GM23338 (cell line): ENCODE data around the gene LMO1.

Source experiments
- CREB1 ChIP-seq: fragments of 250-450 bp; sonication (Bioruptor Pico); IDR thresholded peaks from 2 replicates; pipeline ENCODE4 v1.5.0; 2020; ENCODE audit warnings: low read depth, mild to moderate bottlenecking, moderate library complexity
- EZH2 ChIP-seq: fragments of 200-600 bp; sonication (generic); IDR thresholded peaks from one replicate; pipeline ENCODE4 v1.8.0; 2017; ENCODE audit warnings: antibody characterized with exemption, mild to moderate bottlenecking, low read depth; ENCODE audit not compliant: unreplicated experiment
- EZH2phosphoT487 ChIP-seq: fragments of 200-600 bp; sonication (generic); IDR thresholded peaks from one replicate; pipeline ENCODE4 v1.8.1; 2018; ENCODE audit warnings: antibody characterized with exemption; ENCODE audit not compliant: unreplicated experiment
- JUNB ChIP-seq: IDR thresholded peaks from one replicate; pipeline ENCODE4 v1.6.1; 2016; ENCODE audit warnings: antibody characterized with exemption; ENCODE audit not compliant: unreplicated experiment
- NANOG ChIP-seq: IDR thresholded peaks from 2 replicates; pipeline ENCODE4 v1.6.1; 2016; ENCODE audit warnings: antibody characterized with exemption, borderline replicate concordance
- POLR2AphosphoS5 ChIP-seq: IDR thresholded peaks from 2 replicates; pipeline ENCODE4 v1.6.1; 2016; ENCODE audit warnings: antibody characterized with exemption, low read depth
- REST ChIP-seq: IDR thresholded peaks from one replicate; pipeline ENCODE4 v1.6.1; 2018; ENCODE audit warnings: antibody characterized with exemption; ENCODE audit not compliant: unreplicated experiment
- STAT1 ChIP-seq: IDR thresholded peaks from one replicate; pipeline ENCODE4 v1.6.1; 2016; ENCODE audit warnings: antibody characterized with exemption; ENCODE audit not compliant: unreplicated experiment
- ZNF114 ChIP-seq: fragments of 250-450 bp; sonication (Bioruptor Pico); IDR thresholded peaks from 2 replicates; pipeline ENCODE4 v1.5.0; 2020; ENCODE audit warnings: mild to moderate bottlenecking, moderate library complexity
- ZNF331 ChIP-seq: fragments of 250-450 bp; sonication (Bioruptor Pico); IDR thresholded peaks from 2 replicates; pipeline ENCODE4 v1.5.0; 2020; ENCODE audit warnings: low read depth, mild to moderate bottlenecking, moderate library complexity
- TF ChIP-seq, protein P1 (sequence below), 2 experiments: fragments of 200-600 bp in 1 of 2; sonication (generic) in 1 of 2; conservative IDR thresholded peaks; 2 replicates each; pipeline versions ENCODE4 v1.5.1 to v1.6.1; 2016 to 2017; ENCODE audit warnings: antibody characterized with exemption in 2 of 2, low read depth in 2 of 2, mild to moderate bottlenecking in 2 of 2, moderate library complexity in 1 of 2
- TF ChIP-seq, protein P2 (sequence below): IDR thresholded peaks from 2 replicates; pipeline ENCODE4 v1.6.1; 2016; ENCODE audit warnings: antibody characterized with exemption
- TF ChIP-seq, protein P3 (sequence below): fragments of 250-450 bp; sonication (Bioruptor Pico); IDR thresholded peaks from 2 replicates; pipeline ENCODE4 v1.5.0; 2020; ENCODE audit warnings: mild to moderate bottlenecking, moderate library complexity

GRCh38 chr11:8249482-8249881 lies 14.2 kb downstream of the LMO1 start:
- TF ChIP-seq, protein P1, sequence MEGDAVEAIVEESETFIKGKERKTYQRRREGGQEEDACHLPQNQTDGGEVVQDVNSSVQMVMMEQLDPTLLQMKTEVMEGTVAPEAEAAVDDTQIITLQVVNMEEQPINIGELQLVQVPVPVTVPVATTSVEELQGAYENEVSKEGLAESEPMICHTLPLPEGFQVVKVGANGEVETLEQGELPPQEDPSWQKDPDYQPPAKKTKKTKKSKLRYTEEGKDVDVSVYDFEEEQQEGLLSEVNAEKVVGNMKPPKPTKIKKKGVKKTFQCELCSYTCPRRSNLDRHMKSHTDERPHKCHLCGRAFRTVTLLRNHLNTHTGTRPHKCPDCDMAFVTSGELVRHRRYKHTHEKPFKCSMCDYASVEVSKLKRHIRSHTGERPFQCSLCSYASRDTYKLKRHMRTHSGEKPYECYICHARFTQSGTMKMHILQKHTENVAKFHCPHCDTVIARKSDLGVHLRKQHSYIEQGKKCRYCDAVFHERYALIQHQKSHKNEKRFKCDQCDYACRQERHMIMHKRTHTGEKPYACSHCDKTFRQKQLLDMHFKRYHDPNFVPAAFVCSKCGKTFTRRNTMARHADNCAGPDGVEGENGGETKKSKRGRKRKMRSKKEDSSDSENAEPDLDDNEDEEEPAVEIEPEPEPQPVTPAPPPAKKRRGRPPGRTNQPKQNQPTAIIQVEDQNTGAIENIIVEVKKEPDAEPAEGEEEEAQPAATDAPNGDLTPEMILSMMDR (conservative IDR thresholded peaks at IDR 0.05; ENCODE audit: low read depth in 2 of 2): no peak
- TF ChIP-seq NANOG: no peak
- no peak for TF ChIP-seq EZH2
- TF ChIP-seq CREB1: no peak
- TF ChIP-seq POLR2AphosphoS5: no peak
- TF ChIP-seq EZH2phosphoT487: no peak
- TF ChIP-seq JUNB: no peak
- no peak for TF ChIP-seq REST
- no peak for TF ChIP-seq ZNF331
- no peak for TF ChIP-seq ZNF114 (CRISPR knock-in tag)
- TF ChIP-seq, protein P2, sequence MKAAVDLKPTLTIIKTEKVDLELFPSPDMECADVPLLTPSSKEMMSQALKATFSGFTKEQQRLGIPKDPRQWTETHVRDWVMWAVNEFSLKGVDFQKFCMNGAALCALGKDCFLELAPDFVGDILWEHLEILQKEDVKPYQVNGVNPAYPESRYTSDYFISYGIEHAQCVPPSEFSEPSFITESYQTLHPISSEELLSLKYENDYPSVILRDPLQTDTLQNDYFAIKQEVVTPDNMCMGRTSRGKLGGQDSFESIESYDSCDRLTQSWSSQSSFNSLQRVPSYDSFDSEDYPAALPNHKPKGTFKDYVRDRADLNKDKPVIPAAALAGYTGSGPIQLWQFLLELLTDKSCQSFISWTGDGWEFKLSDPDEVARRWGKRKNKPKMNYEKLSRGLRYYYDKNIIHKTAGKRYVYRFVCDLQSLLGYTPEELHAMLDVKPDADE: no peak
- no peak for TF ChIP-seq STAT1
- TF ChIP-seq, protein P3, sequence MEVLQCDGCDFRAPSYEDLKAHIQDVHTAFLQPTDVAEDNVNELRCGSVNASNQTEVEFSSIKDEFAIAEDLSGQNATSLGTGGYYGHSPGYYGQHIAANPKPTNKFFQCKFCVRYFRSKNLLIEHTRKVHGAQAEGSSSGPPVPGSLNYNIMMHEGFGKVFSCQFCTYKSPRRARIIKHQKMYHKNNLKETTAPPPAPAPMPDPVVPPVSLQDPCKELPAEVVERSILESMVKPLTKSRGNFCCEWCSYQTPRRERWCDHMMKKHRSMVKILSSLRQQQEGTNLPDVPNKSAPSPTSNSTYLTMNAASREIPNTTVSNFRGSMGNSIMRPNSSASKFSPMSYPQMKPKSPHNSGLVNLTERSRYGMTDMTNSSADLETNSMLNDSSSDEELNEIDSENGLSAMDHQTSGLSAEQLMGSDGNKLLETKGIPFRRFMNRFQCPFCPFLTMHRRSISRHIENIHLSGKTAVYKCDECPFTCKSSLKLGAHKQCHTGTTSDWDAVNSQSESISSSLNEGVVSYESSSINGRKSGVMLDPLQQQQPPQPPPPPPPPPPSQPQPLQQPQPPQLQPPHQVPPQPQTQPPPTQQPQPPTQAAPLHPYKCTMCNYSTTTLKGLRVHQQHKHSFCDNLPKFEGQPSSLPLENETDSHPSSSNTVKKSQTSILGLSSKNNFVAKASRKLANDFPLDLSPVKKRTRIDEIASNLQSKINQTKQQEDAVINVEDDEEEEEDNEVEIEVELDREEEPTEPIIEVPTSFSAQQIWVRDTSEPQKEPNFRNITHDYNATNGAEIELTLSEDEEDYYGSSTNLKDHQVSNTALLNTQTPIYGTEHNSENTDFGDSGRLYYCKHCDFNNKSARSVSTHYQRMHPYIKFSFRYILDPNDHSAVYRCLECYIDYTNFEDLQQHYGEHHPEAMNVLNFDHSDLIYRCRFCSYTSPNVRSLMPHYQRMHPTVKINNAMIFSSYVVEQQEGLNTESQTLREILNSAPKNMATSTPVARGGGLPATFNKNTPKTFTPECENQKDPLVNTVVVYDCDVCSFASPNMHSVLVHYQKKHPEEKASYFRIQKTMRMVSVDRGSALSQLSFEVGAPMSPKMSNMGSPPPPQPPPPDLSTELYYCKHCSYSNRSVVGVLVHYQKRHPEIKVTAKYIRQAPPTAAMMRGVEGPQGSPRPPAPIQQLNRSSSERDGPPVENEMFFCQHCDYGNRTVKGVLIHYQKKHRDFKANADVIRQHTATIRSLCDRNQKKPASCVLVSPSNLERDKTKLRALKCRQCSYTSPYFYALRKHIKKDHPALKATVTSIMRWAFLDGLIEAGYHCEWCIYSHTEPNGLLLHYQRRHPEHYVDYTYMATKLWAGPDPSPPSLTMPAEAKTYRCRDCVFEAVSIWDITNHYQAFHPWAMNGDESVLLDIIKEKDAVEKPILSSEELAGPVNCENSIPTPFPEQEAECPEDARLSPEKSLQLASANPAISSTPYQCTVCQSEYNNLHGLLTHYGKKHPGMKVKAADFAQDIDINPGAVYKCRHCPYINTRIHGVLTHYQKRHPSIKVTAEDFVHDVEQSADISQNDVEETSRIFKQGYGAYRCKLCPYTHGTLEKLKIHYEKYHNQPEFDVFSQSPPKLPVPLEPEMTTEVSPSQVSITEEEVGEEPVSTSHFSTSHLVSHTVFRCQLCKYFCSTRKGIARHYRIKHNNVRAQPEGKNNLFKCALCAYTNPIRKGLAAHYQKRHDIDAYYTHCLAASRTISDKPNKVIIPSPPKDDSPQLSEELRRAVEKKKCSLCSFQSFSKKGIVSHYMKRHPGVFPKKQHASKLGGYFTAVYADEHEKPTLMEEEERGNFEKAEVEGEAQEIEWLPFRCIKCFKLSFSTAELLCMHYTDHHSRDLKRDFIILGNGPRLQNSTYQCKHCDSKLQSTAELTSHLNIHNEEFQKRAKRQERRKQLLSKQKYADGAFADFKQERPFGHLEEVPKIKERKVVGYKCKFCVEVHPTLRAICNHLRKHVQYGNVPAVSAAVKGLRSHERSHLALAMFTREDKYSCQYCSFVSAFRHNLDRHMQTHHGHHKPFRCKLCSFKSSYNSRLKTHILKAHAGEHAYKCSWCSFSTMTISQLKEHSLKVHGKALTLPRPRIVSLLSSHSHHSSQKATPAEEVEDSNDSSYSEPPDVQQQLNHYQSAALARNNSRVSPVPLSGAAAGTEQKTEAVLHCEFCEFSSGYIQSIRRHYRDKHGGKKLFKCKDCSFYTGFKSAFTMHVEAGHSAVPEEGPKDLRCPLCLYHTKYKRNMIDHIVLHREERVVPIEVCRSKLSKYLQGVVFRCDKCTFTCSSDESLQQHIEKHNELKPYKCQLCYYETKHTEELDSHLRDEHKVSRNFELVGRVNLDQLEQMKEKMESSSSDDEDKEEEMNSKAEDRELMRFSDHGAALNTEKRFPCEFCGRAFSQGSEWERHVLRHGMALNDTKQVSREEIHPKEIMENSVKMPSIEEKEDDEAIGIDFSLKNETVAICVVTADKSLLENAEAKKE: no peak
